GM06990 (cell line): ENCODE measurements around the gene EHD2.
"Not testable (repeated sequence)": the region's sequence is repeated elsewhere in the genome, so short reads cannot be mapped to it uniquely, and the experiment has no call there.

Source experiments
- DNase-seq: peaks from one replicate; pipeline ENCODE4 v3.0.0-alpha.2; 2011; ENCODE audit not compliant: insufficient read length; ENCODE audit errors: extremely low read depth
- H3K27me3 ChIP-seq: replicated peaks from 2 replicates; pipeline ENCODE4 v1.6.0; 2011; ENCODE audit warnings: low read length; ENCODE audit not compliant: control insufficient read depth, insufficient read depth
- H3K36me3 ChIP-seq: 2 replicates; pipeline ENCODE4 v1.5.1; 2011; ENCODE audit warnings: low read length; ENCODE audit not compliant: control insufficient read depth, insufficient read depth
- H3K4me3 ChIP-seq: replicated peaks from 2 replicates; pipeline ENCODE4 v1.5.1; 2011; ENCODE audit warnings: low read depth, mild to moderate bottlenecking, control low read depth, low read length
- TF ChIP-seq, protein P1 (sequence below): IDR thresholded peaks from 2 replicates; pipeline ENCODE4 v1.5.1; 2011; ENCODE audit warnings: low read length, control low read depth, mild to moderate bottlenecking, inconsistent platforms; ENCODE audit not compliant: insufficient read depth, poor library complexity, severe bottlenecking

The EHD2 gene

GRCh38 chr19:47762615-47763308 is 49.5 kb downstream of the EHD2 start:
- no peak overlapping the region for H3K4me3 ChIP-seq
- TF ChIP-seq, protein P1, sequence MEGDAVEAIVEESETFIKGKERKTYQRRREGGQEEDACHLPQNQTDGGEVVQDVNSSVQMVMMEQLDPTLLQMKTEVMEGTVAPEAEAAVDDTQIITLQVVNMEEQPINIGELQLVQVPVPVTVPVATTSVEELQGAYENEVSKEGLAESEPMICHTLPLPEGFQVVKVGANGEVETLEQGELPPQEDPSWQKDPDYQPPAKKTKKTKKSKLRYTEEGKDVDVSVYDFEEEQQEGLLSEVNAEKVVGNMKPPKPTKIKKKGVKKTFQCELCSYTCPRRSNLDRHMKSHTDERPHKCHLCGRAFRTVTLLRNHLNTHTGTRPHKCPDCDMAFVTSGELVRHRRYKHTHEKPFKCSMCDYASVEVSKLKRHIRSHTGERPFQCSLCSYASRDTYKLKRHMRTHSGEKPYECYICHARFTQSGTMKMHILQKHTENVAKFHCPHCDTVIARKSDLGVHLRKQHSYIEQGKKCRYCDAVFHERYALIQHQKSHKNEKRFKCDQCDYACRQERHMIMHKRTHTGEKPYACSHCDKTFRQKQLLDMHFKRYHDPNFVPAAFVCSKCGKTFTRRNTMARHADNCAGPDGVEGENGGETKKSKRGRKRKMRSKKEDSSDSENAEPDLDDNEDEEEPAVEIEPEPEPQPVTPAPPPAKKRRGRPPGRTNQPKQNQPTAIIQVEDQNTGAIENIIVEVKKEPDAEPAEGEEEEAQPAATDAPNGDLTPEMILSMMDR = no peak
- H3K27me3 ChIP-seq = no peaks in the 10 kb centered on the region
- DNase-seq = no peak
- peaks cover 4% of the 10 kb centered on the region for H3K36me3 ChIP-seq

GRCh38 chr19:47764705-47765104 is 51.5 kb downstream of the EHD2 start:
- not testable (repeated sequence) for DNase-seq, H3K36me3 ChIP-seq, H3K27me3 ChIP-seq, H3K4me3 ChIP-seq

- DNase-seq = no peak
- Histone ChIP-seq H3K4me3 (no peak overlapping the region), H3K27me3 (no peaks in the 10 kb centered on the region), H3K36me3 (no peaks in the 10 kb centered on the region)
- TF ChIP-seq, protein P1 = peak; percentile 92
Measured at GRCh38 chr19:47765523-47766358, 52.5 kb downstream of the EHD2 start.

- Histone ChIP-seq H3K4me3 (no peak overlapping the region), H3K36me3 (no peaks in the 10 kb centered on the region), H3K27me3 (no peaks in the 10 kb centered on the region)
- TF ChIP-seq, protein P1 = no peak
- no peak for DNase-seq
Measured at GRCh38 chr19:47766359-47766620, 53.1 kb downstream of the EHD2 start.

- Histone ChIP-seq H3K4me3 (no peak overlapping the region), H3K36me3 (no peaks in the 10 kb centered on the region), H3K27me3 (no peaks in the 10 kb centered on the region)
- TF ChIP-seq, protein P1 = no peak
- DNase-seq = no peak
Measured at GRCh38 chr19:47766670-47767069, 53.4 kb downstream of the EHD2 start.

DNA sequence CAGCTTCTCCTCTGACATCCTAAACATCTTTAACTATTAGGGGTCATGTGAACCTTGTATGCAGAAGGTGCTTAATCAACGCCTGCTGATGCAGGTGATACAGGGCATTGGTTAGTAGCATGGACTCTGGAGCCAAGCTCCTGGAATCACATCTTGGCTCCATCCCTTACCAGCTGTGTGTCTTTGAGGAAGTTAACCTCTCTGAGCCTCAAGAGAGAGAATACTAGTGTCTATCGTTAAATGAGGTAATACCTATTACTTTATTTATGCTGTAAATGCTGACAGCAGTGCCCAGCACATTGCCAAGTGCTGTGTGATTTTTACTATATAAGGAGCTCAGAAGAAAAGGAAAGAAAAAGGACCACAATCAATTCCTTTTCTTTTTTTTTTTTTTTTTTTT is 54.1 kb downstream of the EHD2 start:
- DNase-seq = no peak
- Histone ChIP-seq H3K4me3 (no peak overlapping the region), H3K36me3 (no peaks in the 10 kb centered on the region), H3K27me3 (no peaks in the 10 kb centered on the region)
- TF ChIP-seq, protein P1 = no peak
